ENCODE measurements around the gene SPDEF.

- TF ChIP-seq, protein P1, sequence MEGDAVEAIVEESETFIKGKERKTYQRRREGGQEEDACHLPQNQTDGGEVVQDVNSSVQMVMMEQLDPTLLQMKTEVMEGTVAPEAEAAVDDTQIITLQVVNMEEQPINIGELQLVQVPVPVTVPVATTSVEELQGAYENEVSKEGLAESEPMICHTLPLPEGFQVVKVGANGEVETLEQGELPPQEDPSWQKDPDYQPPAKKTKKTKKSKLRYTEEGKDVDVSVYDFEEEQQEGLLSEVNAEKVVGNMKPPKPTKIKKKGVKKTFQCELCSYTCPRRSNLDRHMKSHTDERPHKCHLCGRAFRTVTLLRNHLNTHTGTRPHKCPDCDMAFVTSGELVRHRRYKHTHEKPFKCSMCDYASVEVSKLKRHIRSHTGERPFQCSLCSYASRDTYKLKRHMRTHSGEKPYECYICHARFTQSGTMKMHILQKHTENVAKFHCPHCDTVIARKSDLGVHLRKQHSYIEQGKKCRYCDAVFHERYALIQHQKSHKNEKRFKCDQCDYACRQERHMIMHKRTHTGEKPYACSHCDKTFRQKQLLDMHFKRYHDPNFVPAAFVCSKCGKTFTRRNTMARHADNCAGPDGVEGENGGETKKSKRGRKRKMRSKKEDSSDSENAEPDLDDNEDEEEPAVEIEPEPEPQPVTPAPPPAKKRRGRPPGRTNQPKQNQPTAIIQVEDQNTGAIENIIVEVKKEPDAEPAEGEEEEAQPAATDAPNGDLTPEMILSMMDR (conservative IDR thresholded peaks at IDR 0.05) = no peak
- no peak for TF ChIP-seq EZH2 (IDR thresholded peaks at IDR 0.05; ENCODE audit: low read depth)
These were observed 30.5 kb downstream of the SPDEF start for GRCh38 chr6:34525431-34526175.
